ENCODE results near the gene SBNO2. TPM values are rescaled to one million over a fixed set of nuclear protein-coding genes. Genes with fewer than 3 reads are reported as not detected.

SBNO2 gene
- 30.9 and 64.3 TPM in 2 replicates for total RNA-seq

GRCh38 chr19:1173845-1174809, at the start of gene SBNO2:
TSS of gene SBNO2 (minus strand) at chr19:1174268. CDS start at chr19:1154276, 19,992 bp downstream.

GRCh38 chr19:1205114-1206099, 31.3 kb upstream of the SBNO2 start, which contains the start of gene STK11:
TSS of gene STK11 (plus strand) at chr19:1205778. CDS start at chr19:1206914, 1,136 bp downstream.

GRCh38 chr19:1103708-1104310, 70.3 kb downstream of the SBNO2 start, which contains the start of gene GPX4:
TSS of gene GPX4 (plus strand) at chr19:1103994. CDS start at chr19:1104044, 50 bp downstream.

GRCh38 chr19:1094978-1095701, 78.9 kb downstream of the SBNO2 start, which contains the start of gene POLR2E:
TSS of gene POLR2E (minus strand) at chr19:1095375. CDS start at chr19:1095315, 60 bp downstream.

GRCh38 chr19:1066748-1067340, 107.2 kb downstream of the SBNO2 start, which contains the start of gene ARHGAP45:
TSS of gene ARHGAP45 (plus strand) at chr19:1067167. CDS start at chr19:1067406, 239 bp downstream.

Other genes with a start within 250 kb of the SBNO2 start
- gene ARID3A, start 248.2 kb downstream of the SBNO2 start, total RNA-seq = 4.9 and 8.7 TPM in 2 replicates
- 141 and 143 TPM in 2 replicates for gene WDR18, start 189.9 kb downstream of the SBNO2 start, total RNA-seq
- 0.19 and 0.27 TPM in 2 replicates for gene GRIN3B, start 173.8 kb downstream of the SBNO2 start, total RNA-seq
- 48.3 and 59.8 TPM in 2 replicates for gene TMEM259, start 153.1 kb downstream of the SBNO2 start, total RNA-seq
- not detected in 2 replicates for gene RNU6-2, start 152.7 kb downstream of the SBNO2 start, total RNA-seq
- gene CNN2, start 147.7 kb downstream of the SBNO2 start, total RNA-seq = 187 and 190 TPM in 2 replicates
- 4.0 and 4.8 TPM in 2 replicates for gene ABCA7, start 134.2 kb downstream of the SBNO2 start, total RNA-seq
- gene ARHGAP45, start 107.1 kb downstream of the SBNO2 start, total RNA-seq = 5.6 and 9.5 TPM in 2 replicates
- 101 and 122 TPM in 2 replicates for gene POLR2E, start 78.9 kb downstream of the SBNO2 start, total RNA-seq
- 363 and 429 TPM in 2 replicates for gene GPX4, start 70.3 kb downstream of the SBNO2 start, total RNA-seq
- 88.2 and 94.2 TPM in 2 replicates for gene STK11, start 31.5 kb upstream of the SBNO2 start, total RNA-seq
- gene CBARP, start 63.7 kb upstream of the SBNO2 start, total RNA-seq = 1.3 and 1.6 TPM in 2 replicates
- gene ATP5F1D, start 67.5 kb upstream of the SBNO2 start, total RNA-seq = 46.3 and 51.7 TPM in 2 replicates
- 12.7 and 16.3 TPM in 2 replicates for gene MIDN, start 74.3 kb upstream of the SBNO2 start, total RNA-seq
- 76.5 and 167 TPM in 2 replicates for gene CIRBP, start 95.1 kb upstream of the SBNO2 start, total RNA-seq
- 12.8 and 25.1 TPM in 2 replicates for gene FAM174C, start 101.3 kb upstream of the SBNO2 start, total RNA-seq
- 0.09 and 0.18 TPM in 2 replicates for gene EFNA2, start 111.6 kb upstream of the SBNO2 start, total RNA-seq
- gene NDUFS7, start 209.6 kb upstream of the SBNO2 start, total RNA-seq = 61.5 and 62.4 TPM in 2 replicates
- gene GAMT, start 227.3 kb upstream of the SBNO2 start, total RNA-seq = 14.8 and 23.2 TPM in 2 replicates
- gene DAZAP1, start 233.3 kb upstream of the SBNO2 start, total RNA-seq = 58.0 and 63.1 TPM in 2 replicates

Measured in endothelial cell of coronary artery (primary cell).